Activated T-cell treated with anti-CD3 and anti-CD28 coated beads, Interleukin-2, amount 50 U/mL, for 1 hour (primary cell): ENCODE results near the gene IMPA2.
"Not testable (repeated sequence)": the region's sequence is repeated elsewhere in the genome, so short reads cannot be mapped to it uniquely, and the experiment has no call there.

Experiments
- DNase-seq: peaks from one replicate; pipeline ENCODE4 v3.0.0-alpha.2; 2020

Gene IMPA2

DNA sequence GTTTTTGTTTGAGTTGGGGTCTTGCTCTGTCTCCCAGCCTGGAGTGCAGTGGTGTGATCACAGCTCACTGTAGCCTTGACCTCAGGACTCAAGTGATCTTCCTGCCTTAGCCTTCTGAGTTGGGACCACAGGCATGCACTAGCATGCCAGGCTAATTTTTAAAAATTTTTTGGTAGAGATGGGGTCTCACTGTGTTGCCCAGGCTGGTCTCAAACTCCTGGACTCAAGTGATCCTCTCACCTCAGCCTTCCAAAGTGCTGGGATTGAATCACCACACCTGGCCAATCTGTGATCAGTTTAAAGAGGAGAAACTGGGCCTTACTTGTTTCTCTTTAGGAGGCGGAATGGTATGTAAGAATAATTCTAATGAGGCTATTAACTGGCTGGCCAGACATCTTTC is 49.9 kb downstream of the IMPA2 start:
- no peak for DNase-seq

DNA sequence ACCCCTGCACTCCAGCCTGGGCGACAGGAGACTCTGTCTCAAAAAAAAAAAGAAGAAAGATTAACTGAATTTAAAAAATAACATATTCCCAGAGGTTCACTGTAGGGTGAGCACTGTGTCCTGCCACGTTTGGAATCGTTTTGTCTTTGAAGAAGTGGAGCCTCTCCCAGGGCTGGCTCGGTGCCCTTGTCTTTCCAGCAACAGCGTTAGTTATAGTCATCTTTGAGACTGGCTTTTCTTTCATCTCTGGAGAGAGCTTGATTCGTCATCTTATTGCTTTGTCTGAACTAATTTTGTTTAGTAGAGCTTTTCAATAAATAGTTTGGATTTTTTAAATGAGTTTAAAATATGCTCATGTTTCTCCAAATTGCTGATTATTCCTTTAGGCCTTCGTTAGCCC is 50.5 kb downstream of the IMPA2 start:
- DNase-seq, result no peak

DNA sequence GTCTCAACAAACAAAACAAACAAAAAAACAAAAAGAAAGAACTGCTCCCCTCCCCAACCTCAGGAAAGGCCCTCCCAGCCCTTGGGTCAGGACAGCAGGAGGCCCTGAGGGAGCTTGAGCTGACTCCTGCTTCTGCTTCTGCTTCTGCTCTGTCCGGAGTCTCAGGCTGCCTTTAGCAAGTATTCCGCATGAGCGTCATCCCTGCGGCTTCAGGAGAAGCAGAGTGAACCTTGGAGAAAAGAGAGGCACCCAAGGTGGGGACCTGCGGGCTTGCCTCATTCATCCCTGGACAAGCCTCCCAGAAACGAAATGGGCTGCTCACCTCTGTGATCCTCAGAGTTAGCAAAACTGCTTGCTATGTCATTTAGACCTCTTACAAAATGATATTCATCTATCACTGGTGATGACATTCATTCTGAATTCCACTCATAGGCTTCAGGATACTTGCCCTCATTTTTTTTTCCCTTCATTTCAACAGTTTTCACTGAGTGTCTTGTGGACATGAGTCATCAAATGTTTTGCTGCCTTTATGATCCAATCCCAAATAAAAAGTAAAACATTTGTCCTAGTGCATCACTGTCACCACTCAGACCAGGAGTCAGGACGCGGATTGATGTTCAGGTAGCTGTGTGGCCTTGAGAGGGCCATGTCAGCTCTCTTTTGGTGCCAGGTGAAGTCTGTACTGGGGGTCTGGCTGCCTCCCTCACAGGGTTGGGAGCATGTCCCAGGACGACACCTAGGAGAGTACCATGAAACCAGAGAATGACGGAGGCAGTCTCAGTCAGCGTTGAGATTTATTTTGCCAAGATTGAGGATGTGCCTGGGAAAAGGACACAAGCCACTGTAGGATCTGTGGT is 51.7 kb downstream of the IMPA2 start:
- no peak for DNase-seq

DNA sequence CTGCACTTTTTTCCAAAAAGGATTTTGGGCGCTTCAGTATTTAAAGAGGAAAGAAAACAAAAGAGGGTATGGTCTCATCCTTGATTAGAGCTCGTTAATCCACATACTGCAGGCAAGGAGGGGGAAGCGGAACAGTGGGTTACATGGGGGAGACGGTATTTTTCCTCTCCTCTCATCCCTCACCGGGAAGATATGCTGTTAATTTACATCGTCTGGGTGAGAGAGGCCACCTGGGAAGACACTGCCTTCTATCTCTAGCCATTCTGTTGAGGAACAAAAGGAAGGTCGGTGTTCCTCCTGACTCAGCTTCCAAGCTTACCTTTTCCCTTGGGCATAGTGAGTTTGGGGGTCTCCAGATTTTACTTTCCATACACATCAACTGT is 52.3 kb downstream of the IMPA2 start:
- no peak for DNase-seq

DNA sequence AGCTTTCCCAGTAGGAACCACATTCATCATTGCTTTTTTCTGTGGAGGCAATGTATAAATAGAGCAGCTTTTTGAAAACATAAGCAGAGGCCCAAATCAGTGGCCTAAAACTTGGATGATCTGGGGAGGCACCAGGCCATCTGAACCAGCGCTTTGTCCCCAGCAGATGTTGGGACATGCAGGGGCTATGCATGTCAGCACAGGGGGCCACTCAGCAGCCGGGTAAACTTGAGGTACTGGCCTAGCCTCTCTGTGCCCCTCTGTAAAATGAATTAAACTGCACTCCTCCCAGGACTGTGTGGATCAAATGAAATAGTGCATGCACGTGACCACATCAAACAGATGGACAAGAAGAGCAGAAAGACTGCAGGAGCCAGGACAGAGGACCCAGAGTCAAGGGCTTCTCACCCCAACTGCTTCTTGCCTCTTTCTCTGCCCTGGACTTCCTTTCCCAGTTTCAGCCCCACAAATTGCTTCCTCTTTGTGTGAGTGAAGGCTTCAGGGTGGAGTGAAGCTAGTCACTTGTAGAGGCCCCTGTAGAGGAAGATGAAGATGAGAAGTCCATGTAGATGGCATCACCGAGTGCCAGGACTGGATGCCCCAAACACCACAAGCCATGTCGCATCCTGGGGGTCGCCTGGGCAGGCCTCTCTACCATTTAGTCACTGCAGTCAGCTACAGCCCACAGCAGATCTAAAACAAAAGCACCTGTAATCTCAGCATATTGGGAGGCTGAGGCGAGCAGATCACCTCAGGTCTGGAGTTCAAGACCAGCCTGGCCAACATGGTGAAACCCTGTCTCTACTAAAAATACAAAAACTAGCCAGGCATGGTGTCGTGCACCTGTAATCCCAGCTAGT is 53.2 kb downstream of the IMPA2 start:
- no peak for DNase-seq

DNA sequence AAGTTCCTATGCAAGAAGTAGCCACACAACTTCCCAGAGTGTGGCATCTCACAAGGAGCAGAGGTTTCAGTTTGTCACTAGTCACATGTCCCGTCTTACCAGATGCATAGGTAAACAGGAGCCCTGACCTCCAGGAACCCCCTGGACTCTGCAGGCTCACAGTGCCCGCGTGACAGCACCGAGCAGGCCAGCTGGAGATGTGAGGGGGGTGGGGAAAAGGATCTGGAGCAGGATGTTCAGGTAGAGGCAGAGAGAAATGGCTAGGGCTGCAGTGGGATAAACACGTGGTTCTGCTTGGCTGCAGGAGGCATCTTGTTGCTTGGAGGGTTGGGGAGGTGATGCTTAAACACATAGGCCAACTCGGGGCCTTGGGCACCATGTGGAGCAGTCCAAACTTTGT is 54.2 kb downstream of the IMPA2 start:
- DNase-seq, result no peak

DNA sequence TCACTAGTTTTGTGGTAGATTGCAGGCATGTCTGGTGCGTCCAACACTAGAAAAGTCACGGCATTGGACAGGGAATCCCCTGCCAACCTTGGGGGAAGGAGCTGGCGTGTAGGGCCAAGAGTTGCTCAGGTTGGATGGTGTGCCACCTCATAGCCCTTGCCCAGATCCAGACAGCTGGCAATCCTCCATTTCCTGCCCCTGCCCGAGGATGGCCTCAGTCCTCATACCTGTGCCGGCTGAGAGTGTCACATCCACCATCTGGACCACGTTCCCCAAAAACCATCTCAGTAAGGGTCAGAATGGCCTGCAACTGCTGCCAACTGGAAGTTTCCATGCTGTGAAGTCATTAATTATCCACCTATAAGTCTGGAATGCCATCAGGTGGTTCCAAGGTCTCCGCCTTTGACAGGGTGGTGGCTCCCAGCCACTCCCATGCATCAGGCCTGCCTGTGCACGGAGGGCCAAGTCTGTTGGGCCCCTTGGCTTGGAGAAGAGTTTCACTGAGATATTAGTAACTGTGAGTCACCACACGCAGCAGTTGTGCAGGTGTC is 55.0 kb downstream of the IMPA2 start:
- DNase-seq, result no peak

DNA sequence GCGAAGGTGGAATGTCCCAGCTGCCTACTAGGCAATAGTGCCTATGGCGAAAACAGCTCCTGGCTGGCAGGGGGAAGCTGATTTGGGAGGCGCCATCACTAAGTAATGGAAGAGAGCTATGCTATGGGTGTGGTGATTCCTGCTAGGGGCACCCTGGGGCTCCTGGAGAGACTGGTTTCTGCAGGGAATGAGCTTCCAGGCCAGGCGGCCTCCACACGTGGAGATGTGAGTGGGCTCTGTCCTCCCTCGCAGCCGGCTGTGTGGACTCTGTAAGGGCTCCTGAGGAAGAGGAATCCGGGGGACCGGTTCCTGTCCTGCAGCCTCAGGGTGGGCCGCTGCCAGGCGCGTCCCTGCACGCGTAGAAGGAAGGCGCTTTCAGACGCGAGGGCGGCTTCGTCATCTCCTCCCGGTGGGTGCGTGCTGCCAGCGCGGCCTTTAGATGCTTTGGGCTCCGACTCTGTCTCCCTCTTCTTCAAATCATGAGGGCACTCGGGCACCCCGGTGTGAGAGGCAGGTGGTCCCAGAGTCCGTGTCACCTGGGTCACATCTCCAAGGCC is 56.9 kb downstream of the IMPA2 start:
- no peak for DNase-seq

DNA sequence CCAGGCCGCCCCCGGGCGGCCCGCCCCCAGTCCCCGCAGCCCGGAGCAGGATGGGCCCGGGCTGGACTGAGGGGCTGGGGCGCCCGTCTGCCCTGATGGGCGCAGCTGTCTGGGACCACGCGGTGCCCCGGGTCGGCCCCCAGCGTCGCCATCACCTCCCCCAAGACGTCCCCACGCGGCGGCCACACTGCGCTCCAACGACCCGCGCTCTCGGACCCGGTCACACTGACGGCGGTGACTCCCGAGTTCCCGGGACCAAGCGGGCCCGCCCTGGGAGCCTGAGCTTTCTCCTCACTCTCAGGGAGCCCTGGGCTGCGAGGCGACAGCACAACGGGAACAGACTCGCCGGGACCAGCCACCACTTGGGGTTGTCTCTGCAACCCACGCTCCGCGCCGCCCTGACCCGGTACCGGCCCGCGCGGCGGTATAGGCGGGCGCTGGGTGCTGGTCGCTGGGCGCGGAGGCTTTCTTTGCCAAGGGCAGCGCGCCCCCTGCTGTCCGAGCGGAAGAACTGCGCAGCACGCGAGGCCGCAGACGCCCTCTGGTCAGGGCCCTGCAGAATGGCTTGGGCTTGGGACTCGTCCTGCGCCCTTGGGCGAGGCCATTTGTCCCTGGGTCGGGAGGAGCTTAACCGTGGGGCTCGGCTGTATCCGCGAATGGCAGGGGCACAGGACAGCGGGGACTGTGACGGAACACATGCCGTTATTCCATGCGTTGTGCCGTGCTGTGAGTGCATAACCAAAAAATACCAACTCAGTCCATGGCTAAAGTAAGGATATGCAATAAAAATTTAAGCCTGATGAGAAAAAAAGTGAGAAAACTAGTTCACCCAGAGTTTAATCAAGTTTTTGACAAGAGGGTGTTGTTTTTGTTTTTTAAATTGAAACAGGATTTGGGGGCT is 57.6 kb downstream of the IMPA2 start:
- DNase-seq, result peak; percentile 80

DNA sequence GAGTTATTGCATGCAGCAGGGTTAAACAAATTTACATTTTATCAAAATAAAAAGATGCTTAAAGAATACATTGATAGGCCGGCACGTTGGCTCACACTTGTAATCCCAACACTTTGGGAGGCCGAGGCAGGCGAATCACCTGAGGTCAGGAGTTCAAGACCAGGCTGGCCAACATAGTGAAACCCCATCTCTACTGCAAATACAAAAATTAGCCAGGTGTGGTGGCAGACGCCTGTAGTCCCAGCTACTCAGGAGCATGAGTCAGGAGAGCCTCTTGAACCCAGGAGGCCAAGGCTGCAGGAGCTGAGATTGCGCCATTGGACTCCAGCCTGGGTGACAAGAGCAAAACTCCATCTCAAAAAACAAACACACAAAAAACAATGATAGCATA is 58.2 kb downstream of the IMPA2 start:
- not testable (repeated sequence) for DNase-seq

DNA sequence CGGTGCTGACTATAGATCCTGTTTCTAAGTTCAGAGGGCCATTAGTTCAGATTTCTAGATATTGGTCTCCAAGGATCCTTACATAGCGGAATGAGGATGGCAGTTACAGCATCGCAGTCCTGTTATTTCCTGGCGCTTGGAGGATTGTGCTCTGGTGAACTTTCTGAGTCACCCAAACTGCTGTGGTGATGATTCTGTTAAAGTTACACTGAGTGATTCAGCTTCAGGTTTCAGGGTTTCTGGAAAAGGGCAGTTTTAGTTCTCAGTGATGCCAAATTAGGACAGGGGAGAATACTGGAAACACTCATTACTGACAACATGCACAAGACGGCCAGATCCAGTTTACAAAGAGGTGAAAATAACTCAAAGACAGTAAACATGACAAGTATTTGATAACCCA is 60.3 kb downstream of the IMPA2 start:
- DNase-seq, result no peak

DNA sequence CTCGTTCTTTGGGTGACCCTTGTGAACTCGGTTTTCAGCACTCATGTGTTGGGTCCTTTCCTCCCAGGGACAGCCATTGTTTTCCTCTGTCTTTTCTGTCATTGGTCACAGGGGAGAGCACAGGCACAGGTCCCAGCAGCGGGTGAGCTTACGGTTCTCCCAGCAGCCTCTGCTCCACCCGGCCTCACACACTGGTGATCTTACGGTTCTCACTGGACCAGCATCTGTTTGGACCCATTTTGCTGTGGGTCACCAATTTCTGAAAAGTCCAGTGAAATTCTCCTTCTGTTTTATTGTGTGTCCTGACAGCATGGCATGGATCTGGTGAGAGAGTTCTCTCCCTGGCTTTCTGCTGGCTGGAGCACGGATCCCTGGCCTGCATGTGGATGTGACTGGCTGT is 62.5 kb downstream of the IMPA2 start:
- DNase-seq, result no peak

DNA sequence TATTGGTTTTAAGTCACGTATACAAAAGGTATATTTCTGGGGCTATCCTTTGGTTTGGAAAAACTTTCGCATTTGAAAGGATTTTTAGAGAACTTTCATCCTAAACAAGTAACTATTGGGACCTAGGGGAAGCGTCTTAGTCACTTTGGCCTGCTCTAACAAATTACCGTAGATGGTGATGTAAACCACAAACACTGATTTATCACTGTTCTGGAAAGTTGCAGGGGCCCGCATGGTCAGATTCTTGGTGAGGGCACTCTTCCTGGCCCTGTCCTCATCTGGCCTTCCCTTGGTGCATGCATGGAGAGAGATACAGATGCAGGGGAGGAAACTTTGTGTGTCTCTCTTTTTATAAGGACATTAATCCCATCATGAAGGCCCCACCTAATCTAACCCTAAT is 63.3 kb downstream of the IMPA2 start:
- DNase-seq, result no peak

DNA sequence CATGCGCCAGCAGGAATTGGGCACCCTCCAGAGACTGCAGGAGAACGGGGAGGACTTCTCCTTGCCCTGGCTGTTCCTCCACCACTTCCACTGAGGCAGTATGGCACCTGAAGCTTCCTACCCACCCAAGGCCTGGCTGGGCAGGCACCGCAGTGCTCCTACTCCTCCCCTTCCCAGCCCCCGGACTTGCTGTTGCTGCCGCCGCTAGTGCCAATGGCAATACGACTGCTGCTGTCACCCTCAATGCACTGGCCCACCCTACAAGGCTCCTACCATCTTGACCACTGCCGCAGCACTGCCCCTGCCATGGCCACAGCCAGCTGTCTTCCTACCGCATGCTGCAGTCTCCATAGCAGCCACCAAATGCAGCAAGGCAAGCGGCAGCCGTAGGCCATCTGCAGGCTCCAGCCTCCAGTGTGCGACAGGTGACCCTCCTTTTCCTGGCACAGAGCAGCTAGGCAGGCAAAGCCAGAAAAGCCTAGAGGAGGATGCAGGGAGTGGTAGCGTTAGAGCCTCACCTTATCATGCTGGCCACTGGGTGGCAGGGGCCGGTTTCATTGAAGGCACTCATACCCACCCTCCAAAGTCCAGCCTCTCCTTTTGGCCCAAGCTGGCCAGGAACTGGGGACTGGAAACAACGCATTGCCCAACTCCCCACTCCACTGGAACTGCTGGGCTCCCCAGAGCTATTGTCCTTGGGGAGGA is 64.9 kb downstream of the IMPA2 start:
- DNase-seq, result no peak

DNA sequence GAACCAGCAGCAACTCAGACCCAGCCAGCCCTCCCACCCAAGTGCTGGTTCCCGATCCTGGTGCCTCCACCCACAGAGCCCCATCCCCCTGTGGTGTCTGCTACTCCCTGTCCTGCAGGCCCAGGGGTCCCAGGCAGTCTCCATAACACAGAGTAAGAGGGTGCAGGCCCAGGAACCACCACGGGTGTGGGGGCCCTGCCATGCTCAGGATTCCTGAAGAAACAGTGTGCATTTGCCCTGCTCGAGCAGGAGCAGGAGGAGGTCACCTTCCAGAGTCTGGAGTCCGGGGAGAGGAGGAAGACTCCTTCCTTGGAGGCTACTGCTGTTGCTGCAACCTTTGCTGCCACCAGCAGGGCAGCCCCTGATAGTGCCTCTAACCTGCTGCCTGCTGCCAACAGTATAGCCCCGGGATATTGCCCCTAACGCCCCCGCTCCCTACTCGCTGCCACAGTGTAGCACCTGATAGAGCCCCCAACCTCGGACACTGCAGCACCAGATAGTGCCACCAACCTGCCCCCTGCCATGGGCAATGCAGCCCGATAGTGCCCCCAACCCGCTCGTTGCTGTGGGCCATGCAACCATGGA is 65.5 kb downstream of the IMPA2 start:
- no peak for DNase-seq

DNA sequence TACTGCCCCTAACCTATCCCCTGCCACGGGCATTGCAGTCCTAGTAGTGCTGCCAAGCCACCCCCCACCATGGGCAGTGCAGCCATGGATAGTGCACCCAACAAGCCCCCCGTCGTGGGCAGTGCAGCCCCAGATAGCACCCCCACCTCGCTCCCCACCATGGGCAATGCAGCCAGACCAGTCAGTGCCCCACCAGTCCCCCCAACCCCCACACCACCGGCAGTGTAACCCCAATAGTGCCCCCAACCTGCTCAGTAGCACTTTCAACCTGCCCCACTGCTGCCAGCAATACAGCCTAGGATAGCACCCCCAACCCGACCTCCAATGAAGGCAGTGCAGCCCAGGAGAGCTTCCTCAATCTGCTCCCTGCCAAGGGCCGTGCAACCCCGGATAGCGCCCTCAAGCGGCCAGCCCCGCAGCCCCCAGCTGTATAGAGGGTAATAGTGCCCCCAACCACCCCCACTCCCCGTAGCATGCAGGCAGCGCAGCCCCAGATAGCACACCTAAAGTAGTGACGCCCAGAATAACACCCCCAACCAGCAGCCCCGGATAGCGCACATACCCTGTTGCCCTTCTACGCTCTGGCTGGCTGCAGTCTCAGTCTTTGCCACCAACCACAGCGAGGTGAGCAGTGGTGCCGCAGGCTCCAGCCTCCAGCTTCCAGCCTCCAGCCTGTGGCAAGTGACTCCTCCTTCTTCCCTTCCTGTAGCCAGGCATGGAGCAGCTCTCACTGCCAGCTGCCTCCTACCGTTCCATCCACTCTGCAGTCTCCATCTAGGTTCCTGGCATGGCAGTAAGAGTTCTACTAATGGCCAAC is 66.9 kb downstream of the IMPA2 start:
- DNase-seq, result no peak

DNA sequence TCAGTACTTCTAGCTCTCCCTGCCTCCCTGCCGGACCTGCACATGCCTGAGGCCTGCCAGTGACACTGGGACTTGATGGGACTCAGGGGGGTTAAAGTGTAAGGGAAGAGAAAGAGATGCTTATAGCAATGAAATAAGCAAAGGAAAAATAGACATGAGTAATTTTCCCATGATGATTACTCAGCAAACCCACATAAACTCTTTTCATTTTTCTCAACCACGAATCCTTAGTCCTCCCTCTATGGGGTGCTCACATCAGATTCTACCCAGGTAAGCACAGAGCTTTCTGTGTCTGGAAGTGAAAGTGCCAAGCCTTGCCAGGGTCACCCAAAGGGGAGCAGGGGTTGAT is 67.5 kb downstream of the IMPA2 start:
- no peak for DNase-seq

DNA sequence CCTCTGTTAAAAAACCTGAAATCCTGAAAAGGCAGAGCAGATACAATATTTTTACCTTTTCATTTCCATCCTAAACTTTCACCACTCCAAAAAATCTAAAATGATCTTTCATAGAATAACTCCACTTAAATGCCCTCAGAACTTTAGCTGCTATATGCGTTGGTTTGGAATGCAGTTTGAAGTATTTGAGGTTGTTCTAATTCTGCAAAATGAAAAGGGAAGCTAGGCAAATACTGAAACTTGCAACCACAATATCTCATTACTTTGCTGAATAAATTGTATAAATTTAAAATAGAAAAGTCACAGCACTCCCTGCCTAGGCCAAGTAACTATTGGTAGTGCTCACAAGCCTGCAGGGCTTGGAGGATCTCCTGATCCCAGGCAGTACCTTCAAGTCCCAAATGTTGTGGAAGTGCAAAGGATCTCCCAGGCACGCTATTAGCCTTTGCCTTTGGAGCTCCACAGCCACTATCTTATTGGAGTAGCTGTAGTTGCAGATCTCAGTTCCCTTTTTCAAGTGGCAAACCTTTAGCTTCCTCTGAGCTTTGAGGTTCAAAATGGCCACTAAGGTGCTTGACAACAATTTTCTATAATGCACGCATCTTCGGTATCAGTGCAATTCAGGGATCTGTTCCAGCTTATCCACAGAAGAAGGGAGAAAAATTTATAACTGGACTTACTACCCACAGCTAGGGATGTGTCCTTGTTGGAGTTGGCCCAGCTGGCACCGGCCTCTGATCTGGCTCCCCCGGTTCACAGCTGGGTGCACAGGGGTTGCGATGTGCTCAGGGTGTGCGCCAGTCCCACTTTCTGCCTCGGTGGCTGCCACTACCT is 68.9 kb downstream of the IMPA2 start:
- DNase-seq, result no peak

DNA sequence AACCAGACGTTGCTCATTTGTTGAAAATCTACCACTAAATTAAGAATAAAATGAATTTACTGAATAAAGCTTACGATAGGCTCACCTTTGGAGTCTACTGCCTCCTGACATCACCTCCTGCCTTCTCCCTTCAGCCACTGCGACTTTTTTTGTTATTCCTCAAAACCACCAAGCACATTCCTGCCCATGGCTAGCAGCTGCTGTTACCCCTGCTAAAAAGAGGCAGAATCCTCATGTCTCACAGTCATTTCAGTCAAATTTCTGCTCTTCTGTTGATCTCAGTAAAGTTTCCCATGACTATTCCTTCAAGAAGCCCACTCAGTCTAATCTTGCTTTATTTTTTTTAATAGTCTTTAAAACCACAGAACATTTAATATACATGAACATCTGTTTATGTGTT is 71.6 kb downstream of the IMPA2 start:
- DNase-seq, result no peak

DNA sequence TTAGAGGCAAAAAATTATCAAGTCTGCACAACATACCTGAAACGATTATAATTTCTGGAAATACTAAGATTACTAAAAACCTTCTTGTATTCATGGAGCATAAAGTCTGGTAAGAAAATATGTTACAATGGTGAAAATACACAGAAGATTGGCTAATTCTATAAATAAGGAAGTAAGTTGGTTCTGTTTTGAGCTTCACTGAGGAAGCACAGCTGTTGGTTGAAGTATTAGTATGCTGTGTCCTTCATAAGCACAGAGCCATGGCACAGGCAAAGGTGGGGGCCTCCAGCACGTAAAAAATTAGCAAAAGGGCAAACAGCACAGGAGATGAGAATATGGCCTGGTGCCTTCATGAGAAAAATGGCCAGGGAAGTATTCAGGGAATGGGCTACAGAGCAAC is 72.0 kb downstream of the IMPA2 start:
- DNase-seq, result no peak
